HK-2 (cell line): ENCODE data around the gene CGNL1.

ENCODE experiments used
- DNase-seq: peaks from one replicate; pipeline ENCODE4 v3.0.0-alpha.2; 2018; ENCODE audit not compliant: unreplicated experiment

The CGNL1 gene

GRCh38 chr15:57496946-57497869 lies 120.9 kb downstream of the CGNL1 start:
- DNase-seq: no peak

GRCh38 chr15:57500256-57500655 lies 124.0 kb downstream of the CGNL1 start:
- DNase-seq: peak; percentile 45

GRCh38 chr15:57500979-57501576 lies 124.8 kb downstream of the CGNL1 start:
- DNase-seq: no peak

GRCh38 chr15:57502116-57502515 lies 125.8 kb downstream of the CGNL1 start:
- DNase-seq: no peak

- DNase-seq: no peak
These were observed 126.9 kb downstream of the CGNL1 start for GRCh38 chr15:57503051-57503702.

GRCh38 chr15:57503911-57504598 lies 127.8 kb downstream of the CGNL1 start:
- DNase-seq: no peak

- no peak for DNase-seq
These were observed 128.3 kb downstream of the CGNL1 start for GRCh38 chr15:57504599-57504940.

- DNase-seq: no peak
These were observed 128.9 kb downstream of the CGNL1 start for GRCh38 chr15:57505056-57505715.

GRCh38 chr15:57505949-57506391 lies 129.7 kb downstream of the CGNL1 start:
- no peak for DNase-seq

GRCh38 chr15:57506422-57506821 lies 130.1 kb downstream of the CGNL1 start:
- no peak for DNase-seq

- DNase-seq: no peak
These were observed 130.8 kb downstream of the CGNL1 start for GRCh38 chr15:57507111-57507510.

- peak; percentile 71 for DNase-seq
These were observed 132.8 kb downstream of the CGNL1 start for GRCh38 chr15:57509126-57509525.

- DNase-seq: no peak
These were observed 133.7 kb downstream of the CGNL1 start for GRCh38 chr15:57509965-57510364.

- DNase-seq: no peak
These were observed 134.3 kb downstream of the CGNL1 start for GRCh38 chr15:57510647-57511046.

- DNase-seq: no peak
These were observed 140.2 kb downstream of the CGNL1 start for GRCh38 chr15:57516327-57517029.

- no peak for DNase-seq
These were observed 140.8 kb downstream of the CGNL1 start for GRCh38 chr15:57517030-57517671.

- DNase-seq: no peak
These were observed 142.6 kb downstream of the CGNL1 start for GRCh38 chr15:57518779-57519405.

- no peak for DNase-seq
These were observed 143.5 kb downstream of the CGNL1 start for GRCh38 chr15:57519806-57520205.

GRCh38 chr15:57521503-57521902 lies 145.2 kb downstream of the CGNL1 start:
- DNase-seq: no peak

GRCh38 chr15:57522148-57522547 lies 145.8 kb downstream of the CGNL1 start:
- no peak for DNase-seq
